ENCODE data around the gene FAF1.

GRCh38 chr1:50633465-50633864 lies 326.6 kb downstream of the FAF1 start:
- no peak for TF ChIP-seq POLR2A (IDR thresholded peaks at IDR 0.05)
- TF ChIP-seq CTCF (IDR thresholded peaks at IDR 0.05 in 4 of 5, conservative IDR thresholded peaks at IDR 0.05 in 1 of 5): no peak
